Stimulated activated CD4-positive, alpha-beta T cell treated with anti-CD3 and anti-CD28 coated beads, Interleukin-1b, Interleukin-23, amount 100 ng/mL, for 24 hours (primary cell): ENCODE measurements around the gene ISX.
A peak's percentile ranks its signal among the peaks of the same experiment; 100 is the strongest.
"Not testable (repeated sequence)": the region's sequence is repeated elsewhere in the genome, so short reads cannot be mapped to it uniquely, and the experiment has no call there.

Source experiments
- DNase-seq, 4 experiments: peaks; one replicate each; pipeline ENCODE4 v3.0.0-alpha.2; 2020; ENCODE audit warnings: low read depth in 4 of 4, low spot score in 1 of 4

Gene ISX

DNA sequence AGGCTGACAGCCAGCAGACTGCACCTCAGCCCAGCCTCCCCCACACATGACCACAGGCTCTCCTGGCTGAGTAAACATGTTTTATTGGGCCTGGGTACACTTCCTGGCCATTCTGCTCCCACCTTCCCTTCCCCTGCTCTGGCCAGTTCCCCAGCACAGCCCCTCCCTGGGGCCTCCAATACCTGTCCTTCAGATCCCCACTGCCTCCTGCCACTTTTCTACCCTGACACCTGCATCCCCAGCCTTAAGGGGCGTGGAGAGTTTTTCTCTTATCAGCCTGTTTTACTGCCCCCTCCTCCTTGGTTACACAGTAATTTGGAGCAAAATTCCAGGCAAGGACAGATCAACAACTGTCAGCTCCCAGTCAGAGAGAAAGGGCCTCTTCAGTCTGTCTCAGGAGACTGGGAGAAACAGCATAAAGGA lies at the start of gene ISX:
Gene ISX (plus strand): TSS at position 363 of the 423 bp plus-strand sequence. CDS start 930 bp downstream, outside the sequence.
- DNase-seq, result no peak

DNA sequence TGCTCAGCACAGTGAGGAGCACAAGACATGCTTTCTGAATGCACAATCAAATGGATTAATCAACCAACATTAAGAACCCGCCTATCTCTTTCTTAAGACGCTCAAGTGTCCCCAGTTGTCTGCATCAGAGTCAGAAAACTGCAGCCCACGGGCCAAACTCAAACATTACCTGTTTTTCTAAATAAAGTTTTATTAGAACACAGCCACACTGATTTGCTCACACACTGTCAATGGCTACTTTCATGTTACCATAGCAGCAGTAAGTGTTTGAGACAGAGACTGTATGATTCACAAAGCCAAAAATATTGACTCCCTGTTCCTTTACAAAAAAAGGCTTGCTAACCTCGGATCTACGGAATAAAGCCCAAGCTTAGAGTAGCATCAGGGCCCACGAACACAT lies 49.0 kb upstream of the ISX start:
- DNase-seq, result no peak

DNA sequence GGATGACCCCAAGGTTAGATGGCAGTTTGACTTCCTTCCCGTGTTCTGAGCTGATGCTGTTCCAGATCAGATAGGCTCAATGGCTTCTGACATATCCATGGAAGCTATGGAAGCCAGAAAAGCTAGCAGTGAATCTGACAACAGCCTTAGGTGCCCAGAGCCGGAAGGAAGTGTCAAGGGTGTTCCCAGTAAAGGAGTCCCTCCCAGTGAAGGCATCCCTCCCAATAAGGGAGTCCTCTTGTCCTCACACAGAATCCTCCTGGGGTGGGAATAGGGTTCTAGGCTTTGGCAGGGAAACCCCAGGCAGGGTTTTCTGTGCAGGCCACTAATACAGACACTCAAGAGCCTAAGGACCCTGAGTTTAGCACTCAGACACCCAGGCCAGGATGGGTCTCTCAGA lies 47.0 kb upstream of the ISX start:
- DNase-seq, result no peak

DNA sequence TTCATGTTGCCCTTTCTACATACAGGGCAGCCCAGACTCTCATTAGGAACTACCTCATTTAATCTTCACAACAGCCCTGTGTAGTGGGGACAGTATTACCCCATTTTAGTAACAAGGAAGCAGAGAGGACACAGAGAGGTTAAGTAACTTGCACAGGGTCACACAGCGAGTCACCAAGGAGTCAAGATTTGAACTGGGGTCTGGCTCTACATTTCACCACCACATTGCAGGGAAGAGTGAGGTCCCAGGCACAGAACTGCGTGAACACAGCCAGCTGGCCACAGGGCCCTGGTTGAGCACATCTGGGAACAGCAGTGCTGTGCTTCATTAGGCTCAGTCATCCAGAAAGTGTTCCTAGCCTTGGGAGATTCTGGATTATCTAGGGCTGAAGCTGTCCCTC lies 45.4 kb upstream of the ISX start:
- no peak for DNase-seq

DNA sequence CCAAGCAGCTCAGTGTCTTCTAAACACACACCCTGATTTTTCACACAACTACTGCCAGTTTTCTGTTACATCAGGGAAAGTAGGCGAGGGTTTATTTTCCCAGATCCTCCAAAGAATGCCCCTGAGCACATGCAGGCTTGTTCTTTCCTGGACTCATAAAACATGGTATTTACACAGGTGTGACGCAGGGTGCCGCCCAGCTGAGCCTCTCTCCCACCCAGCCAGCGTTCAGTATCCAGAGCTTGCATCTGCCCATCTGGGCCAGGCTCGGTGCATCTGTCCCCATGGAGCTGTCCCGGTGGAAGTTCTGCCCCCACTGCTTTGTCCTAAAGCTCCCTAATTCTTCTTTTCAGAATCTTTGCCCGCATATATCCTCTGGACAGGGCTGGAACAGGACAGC lies 44.8 kb upstream of the ISX start:
- DNase-seq, result no peak

DNA sequence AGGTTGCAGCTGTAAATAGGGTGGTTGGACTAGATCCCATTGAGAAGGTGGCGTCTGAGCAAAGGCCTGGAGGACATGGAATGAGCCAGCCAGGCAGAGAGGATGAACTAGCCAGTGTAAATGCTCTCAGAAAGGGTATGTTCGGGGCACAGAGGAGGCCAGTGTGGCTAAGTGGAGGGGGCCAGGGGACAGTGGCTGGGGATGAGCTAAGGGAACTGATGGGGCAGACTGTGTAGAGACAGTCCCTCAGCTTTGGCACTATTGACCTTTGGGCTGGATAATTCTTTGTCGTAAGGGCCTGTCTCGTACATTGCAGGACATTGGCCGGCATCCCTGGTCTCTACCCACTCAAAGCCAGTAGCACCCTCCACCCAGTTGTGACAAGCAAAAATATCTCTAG lies 43.7 kb upstream of the ISX start:
- no peak for DNase-seq

DNA sequence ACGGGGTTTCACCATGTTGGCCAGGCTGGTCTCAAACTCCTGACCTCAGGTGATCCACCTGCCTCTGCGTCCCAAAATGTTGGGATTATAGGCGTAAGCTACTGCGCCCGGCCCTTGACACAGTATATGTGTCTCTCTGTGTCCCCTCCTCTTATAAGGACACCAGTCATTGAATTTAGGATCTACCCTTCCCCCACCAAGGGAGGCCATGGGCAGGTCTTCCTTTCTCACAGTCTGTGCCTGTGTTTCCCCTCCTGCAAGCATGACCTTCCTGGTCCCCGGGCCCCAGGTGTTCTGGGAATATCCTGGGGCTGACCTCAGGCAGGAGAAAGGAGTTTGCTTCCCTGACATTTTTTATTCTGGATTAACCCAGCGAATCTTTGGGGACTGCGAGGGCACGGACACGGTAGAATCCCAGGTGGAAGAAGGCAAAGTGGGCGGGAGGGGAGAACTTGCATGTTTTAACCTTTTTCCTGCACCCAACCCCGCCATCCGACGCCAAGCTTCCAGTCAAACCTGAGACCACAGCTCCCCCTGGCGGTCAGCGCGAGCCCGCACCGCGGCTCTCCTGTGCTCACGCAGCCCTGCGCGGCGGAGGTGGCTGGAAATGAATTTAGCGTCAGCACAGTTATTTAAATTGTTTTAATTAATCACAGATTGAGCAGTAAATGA lies 42.1 kb upstream of the ISX start:
- peak; percentile 33 to 62 (median 52) for DNase-seq

DNA sequence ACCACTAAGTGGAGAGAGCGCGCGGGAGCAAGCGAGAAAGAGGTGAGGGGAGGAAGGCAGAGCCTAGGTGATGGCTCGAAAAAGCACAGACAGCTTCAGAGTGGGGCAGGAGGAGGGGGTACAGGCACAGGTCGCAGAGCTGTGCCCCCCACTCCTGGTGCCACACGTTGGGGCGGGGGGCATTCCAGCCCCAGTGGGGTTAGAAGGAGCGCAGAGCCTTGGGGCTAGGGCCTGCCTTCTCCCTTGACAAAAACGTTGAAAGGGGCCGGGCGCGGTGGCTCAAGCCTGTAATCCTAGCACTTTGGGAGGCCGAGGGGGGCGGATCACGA lies 41.6 kb upstream of the ISX start:
- no peak for DNase-seq

DNA sequence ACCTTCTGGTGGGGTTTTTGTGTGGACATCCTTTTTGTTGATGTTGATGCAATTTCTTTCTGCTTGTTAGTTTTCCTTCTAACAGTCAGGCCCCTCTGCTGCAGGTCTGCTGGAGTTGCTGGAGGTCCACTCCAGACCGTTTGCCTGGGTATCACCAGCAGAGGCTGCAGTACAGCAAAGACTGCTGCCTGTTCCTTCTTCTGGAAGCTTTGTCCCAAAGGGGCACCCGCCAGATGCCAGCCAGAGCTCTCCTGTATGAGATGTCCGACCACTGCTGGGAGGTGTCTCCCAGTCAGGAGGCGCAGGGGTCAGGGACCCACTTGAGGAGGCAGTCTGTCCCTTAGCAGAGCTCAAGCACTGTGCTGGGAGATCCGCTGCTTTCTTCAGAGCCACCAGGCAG lies 35.8 kb upstream of the ISX start:
- not testable (repeated sequence) for DNase-seq

DNA sequence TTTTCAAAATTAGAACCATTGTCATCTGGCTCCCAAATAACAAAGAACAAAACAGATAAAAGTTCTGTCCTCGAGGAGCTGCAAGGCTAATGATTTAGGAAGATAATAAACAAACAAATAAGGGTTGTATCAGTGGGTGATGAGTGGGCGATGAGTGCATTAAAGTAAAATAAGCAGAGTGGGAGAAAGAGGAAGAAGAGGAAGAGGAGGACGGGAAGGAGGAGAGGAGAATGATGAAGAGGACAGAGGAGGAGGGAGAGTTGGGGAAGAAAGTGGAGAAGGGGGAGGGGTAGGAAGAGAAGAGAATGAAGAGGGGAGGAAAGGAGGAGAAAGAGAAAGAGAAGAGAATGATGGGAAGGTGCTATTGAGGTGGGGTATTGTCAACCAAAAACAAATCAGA lies 33.4 kb upstream of the ISX start:
- DNase-seq, result no peak

DNA sequence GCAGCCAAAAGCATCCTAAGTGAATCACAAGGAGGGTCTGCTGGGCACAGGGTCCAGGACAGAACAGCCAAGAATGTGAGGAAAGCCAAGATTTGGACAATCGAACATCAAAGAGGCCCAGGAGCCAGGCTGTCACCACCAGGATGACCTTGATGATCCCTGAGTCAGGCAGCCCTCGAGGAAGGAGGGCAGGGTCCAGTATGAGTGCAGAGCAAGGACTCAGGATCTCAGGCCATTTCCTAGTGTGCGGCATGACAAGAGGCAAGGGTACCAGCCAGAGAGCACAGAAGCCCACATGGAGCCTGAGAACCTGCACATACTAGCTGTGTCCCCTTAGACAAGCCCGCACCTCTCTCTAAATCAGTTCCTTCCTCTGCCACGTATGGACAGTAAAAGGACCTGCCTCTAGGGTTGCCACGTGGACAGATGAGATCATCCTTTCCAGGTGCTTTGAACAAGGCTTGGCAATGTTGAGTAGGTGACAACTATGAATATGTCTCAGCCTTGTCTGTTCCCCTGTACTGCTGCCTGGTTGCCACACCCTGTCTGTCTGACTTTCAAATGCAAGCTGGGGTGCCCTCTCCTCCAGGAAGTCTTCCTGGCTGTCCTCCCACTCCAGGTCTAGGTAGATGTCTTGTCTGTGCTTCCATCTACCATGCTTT lies 32.2 kb upstream of the ISX start:
- no peak for DNase-seq

DNA sequence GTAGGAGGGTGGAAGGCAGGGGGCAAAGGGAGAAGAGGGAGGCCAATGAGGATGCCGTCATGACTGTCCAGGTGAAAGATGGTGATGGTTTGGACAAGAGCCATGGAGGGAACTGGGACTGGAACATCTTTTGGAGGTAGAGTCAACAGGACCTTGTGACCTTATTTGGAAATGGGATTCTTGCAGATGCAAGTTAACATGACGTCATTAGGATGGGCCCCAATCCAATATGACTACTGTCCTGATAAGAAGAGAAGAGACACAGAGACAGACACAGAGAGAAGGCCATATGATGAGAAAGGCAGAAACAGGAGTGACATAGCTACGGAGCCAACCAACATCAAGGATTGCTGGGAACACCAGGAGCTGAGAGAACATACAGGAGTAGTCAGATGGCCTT lies 31.0 kb upstream of the ISX start:
- no peak for DNase-seq

DNA sequence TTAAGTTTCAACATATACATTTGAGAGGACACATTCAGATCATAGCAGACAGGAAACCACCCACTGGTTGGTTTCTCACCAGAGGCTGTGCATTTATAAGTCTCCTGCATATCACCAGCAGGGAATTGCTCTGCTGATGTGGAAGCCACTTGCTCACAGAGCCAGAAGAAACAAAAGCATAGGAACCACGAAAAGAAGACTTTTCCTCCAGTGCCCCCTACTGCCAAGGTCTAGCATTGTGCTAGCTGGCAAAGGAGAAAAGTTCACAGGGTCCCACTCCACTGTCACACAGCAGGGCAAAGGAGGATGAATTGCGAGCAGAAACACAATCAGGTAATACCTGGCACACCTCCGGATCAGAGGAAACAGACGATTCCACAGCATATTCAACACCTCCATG lies 28.9 kb upstream of the ISX start:
- DNase-seq, result no peak

DNA sequence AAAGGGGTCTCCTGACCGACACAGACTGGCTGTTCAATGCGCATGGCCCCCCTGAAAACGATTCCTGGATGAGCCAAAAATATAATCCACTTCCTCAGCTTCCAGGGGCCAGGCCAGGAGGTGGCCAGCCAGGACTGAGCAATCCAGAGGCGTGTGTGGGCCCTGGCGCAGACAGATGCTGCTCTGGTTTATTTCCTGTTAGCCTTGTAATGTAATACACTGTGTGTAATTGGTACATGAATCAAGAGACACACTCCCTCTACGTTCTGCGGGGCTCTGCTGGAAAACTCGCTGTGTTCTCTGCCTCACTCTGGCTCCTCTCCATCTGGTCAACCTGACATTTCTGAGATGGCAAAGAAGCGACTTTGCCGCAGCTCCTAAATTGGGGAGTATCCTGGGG lies 26.3 kb upstream of the ISX start:
- no peak for DNase-seq

DNA sequence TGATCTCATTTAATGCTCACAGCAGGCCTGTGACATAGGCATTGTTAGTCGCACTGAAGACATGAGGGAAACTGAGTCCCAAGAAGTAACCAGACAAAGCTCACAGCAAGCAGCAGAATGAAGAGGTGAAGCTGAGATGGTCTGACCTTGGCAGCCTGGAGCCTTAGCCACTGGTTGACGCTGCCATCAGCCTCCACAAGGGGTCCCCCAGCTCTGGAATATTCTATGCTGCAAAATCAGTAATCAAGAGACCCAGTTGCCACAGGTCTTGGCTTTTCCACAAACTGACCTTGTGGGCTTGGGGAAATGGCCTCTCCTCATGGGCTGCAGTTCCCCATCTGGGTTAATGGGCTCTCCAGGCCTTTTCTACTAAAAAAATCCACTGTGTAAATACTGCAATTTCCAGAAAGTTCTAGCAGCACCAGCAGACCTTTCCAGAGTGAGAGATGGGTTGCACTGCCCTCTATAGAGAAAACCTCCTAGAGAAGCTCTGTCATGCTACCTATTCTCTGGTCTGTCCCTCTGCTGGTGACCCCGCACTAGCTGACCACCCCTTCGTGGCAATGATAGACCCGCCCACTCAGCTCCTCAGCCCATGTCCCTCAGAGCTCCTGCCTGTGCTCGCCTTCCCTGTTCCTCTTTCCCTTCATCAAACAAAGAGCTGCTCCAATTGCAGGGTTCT lies 22.6 kb upstream of the ISX start:
- no peak for DNase-seq

DNA sequence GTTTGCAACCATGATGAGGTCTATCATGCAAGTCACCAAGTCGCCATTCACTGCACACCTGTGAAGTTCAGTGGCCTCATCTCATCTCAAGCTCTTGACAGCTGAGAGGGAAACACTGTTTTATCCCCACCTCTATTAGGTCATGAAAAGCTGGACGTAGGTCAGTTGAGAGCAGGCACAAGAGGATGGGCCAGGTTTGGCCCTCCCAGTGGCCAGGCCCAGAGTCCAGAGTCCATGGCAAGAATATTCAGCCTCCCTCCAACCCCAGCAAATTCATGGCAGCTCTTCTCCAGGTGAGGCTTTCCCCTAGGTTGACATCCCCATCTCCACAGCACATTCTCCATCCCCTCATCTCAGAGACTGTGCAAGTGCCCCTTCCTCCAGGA lies 22.0 kb upstream of the ISX start:
- DNase-seq, result no peak

DNA sequence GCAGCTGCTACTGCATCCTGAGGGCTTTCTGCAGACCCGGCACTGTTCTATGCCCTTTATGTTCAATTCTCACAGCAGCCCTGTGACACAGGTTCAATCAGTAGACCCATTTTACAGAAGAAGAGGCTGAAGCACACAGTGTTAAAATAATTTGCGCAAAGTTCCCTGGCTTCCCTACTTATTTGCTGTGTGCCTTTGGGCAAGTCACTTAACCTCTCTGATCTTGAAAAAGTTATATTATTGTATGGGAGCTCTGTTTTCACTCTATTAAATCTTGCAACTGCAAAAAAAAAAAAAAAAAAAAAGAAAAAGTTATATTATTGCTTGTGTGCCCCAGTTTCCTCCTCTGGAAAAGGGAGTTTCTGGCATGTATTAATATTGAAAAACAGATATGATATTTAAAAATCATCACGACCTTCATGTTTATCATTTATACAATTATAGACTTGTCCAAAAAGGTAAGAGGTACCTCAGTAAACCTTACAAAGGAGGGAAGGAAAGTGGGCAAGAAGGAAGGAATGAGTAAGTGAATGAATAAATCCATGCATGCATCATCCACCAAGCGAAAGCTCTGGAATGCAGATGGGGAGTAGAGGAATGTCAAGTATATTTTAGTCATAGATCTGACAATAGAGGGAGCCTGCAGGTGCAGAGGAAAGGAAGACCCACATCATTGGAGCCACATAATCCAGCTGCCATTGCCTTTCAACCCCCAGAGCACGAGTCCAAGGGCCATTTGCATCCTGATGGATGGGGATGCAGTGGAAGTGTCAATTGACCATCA lies 21.2 kb upstream of the ISX start:
- DNase-seq, result no peak

DNA sequence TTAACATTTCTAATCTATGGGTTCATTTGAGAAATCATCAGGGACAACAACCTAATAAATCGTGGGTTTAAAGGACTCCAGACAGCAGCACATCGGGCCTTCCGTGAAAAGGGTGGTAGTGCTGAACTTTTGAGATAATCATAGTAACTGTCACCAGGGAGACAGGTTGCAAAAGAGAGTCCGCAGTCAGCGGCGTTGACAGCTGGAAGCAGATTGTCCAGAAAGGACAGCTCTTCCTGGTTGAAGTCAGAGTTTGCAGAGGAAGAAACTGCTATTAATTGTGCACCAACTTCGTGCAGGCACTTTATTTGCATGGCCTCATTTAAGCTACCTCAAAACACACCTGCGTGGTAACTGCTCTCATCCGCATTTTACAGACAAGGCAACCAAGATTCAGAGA lies 20.5 kb upstream of the ISX start:
- no peak for DNase-seq

DNA sequence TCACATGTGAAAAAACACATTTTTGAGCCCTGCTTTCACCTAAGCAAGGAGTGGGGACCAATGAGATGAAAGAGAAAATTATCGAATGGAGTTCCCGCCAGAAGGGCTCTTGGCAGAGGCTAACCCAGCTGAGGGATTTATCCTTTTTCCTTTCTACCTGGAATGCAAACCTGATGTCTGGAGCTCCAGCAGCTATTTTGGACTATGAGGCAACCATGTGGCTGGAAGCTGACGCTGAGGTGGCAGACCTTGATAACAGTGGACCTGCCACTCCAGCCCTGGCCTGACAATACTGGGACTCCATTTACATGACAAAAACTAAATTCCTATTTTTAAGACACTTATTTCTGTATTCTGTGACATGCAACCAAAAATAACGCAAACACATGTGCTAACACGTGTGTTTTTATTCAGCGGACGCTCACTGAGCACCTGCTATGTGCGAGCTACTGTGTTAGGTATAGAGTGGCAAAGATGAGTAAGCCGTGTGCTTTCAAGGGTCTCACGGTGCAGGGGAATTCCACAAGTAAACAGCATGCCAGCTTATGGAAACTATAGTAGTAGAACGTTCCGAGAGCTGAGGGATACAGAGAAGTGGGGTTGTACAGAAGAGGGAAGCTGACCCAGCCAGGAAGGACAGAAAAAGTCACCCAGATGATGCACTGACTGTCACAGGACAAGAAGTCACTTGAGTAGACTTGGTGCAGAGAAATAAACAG lies 19.1 kb upstream of the ISX start:
- DNase-seq, result no peak

DNA sequence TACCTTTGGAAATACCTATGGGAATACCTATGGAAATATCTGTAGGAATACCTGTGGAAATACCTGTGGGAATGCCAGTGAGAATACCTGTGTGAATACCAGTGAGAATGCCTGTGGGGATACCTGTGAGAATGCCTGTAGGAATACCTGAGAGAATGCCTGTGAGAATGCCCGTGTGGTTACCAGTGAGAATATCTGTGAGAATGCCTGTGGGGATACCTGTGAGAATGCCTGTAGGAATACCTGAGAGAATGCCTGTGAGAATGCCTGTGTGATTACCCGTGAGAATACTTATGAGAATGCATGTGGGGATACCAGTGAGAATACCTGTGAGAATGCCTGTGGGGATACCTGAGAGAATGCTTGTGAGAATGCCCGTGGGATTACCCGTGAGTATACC lies 15.9 kb upstream of the ISX start:
- DNase-seq, result not testable (repeated sequence)

DNA sequence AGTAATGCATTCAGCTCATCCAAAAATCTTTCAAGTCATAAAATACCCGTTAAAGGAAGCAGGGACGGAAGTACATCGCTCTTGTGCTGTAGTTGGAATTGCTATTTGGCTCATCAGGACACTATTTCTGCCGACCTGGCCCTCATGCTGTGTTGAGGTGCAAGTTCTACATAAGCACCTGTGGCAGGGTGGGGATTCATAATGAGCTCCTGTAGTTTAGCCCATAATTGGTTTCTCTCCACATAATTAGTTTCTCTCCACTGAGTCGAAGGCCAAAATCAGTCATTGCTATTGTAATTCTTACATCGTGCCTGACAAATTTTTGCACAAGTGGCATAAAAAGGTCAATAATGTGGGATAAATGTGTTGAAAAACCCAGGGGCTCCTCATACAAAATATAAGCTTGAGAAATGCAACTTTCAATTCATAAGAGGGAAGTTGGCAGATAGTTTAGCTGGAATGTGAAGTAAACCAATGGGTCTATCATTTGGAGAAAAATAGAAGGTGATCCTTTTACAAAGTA lies 14.9 kb upstream of the ISX start:
- no peak for DNase-seq
